Neural progenitor cell (in vitro differentiated cells): ENCODE data around the gene AQP12B. TPM values are rescaled to one million over a fixed set of nuclear protein-coding genes. Genes with fewer than 3 reads are reported as not detected.
"Not testable (repeated sequence)": the region's sequence is repeated elsewhere in the genome, so short reads cannot be mapped to it uniquely, and the experiment has no call there.

ENCODE experiments used
- DNase-seq: peaks from one replicate; pipeline ENCODE4 v3.0.0-alpha.2; 2016; ENCODE audit warnings: low spot score
- H2AFZ ChIP-seq: fragments of 200-600 bp; sonication (generic); replicated peaks from 2 replicates; pipeline ENCODE4 v1.6.1; 2016; ENCODE audit warnings: antibody characterized with exemption
- H3F3A ChIP-seq: fragments of 200-600 bp; sonication (generic); 2 replicates; pipeline ENCODE4 v1.6.1; 2016; ENCODE audit warnings: antibody characterized with exemption, low read depth
- H3K27ac ChIP-seq: fragments of 200-600 bp; sonication (generic); 2 replicates; pipeline ENCODE4 v1.5.1; 2016; ENCODE audit warnings: mild to moderate bottlenecking
- H3K27me3 ChIP-seq: fragments of 200-600 bp; sonication (generic); 2 replicates; pipeline ENCODE4 v1.6.1; 2016; ENCODE audit warnings: mild to moderate bottlenecking, moderate library complexity
- H3K36me3 ChIP-seq: fragments of 200-600 bp; sonication (generic); 2 replicates; pipeline ENCODE4 v1.5.1; 2016
- H3K4me1 ChIP-seq: fragments of 200-600 bp; sonication (generic); 2 replicates; pipeline ENCODE4 v1.6.1; 2016; ENCODE audit warnings: mixed run types
- H3K4me2 ChIP-seq: fragments of 200-600 bp; sonication (generic); 2 replicates; pipeline ENCODE4 v1.6.1; 2016
- H3K4me3 ChIP-seq: fragments of 200-600 bp; sonication (generic); 2 replicates; pipeline ENCODE4 v1.5.1; 2016
- H3K79me2 ChIP-seq: fragments of 200-600 bp; sonication (generic); 2 replicates; pipeline ENCODE4 v1.6.1; 2016; ENCODE audit warnings: low read depth
- H3K9ac ChIP-seq: fragments of 200-600 bp; sonication (generic); 2 replicates; pipeline ENCODE4 v1.6.1; 2016
- H3K9me3 ChIP-seq: fragments of 200-600 bp; sonication (generic); 2 replicates; pipeline ENCODE4 v1.5.1; 2016; ENCODE audit warnings: low read depth
- H4K20me1 ChIP-seq: fragments of 200-600 bp; sonication (generic); 2 replicates; pipeline ENCODE4 v1.6.1; 2016; ENCODE audit warnings: low read depth
- H3K27ac Mint-ChIP-seq: 3 replicates; pipeline ENCODE4 v1.8.0; 2021; ENCODE audit warnings: mixed read lengths
- H3K27me3 Mint-ChIP-seq: 2 replicates; pipeline ENCODE4 v1.8.0; 2022; ENCODE audit warnings: low read depth, mild to moderate bottlenecking, inconsistent platforms, moderate library complexity, mixed read lengths; ENCODE audit not compliant: insufficient read depth
- H3K36me3 Mint-ChIP-seq: 3 replicates; pipeline ENCODE4 v1.8.0; 2021; ENCODE audit warnings: mixed read lengths
- H3K4me1 Mint-ChIP-seq: 3 replicates; pipeline ENCODE4 v1.8.0; 2021; ENCODE audit warnings: mixed read lengths
- H3K4me3 Mint-ChIP-seq: 3 replicates; pipeline ENCODE4 v1.8.0; 2021; ENCODE audit warnings: mild to moderate bottlenecking, moderate library complexity, mixed read lengths
- H3K9me3 Mint-ChIP-seq: 3 replicates; pipeline ENCODE4 v1.8.0; 2020; ENCODE audit warnings: mixed read lengths
- EZH2 ChIP-seq: fragments of 200-600 bp; sonication (generic); IDR thresholded peaks from 2 replicates; pipeline ENCODE4 v1.6.1; 2017; ENCODE audit warnings: antibody characterized with exemption, mild to moderate bottlenecking, moderate library complexity
- EZH2phosphoT487 ChIP-seq: fragments of 200-600 bp; sonication (generic); IDR thresholded peaks from 2 replicates; pipeline ENCODE4 v1.6.1; 2017; ENCODE audit warnings: antibody characterized with exemption
- total RNA-seq: library from RNA; depleted of rRNA; stranded (reverse); fragments of >200 nt; gene quantifications from 2 replicates; pipeline ENCODE4 v1.2.3, GENCODE V29; 2015; ENCODE audit warnings: low replicate concordance
- TF ChIP-seq, protein P1 (sequence below): fragments of 200-600 bp; sonication (generic); IDR thresholded peaks from 2 replicates; pipeline ENCODE4 v1.5.1; 2017; ENCODE audit warnings: antibody characterized with exemption, mild to moderate bottlenecking

Gene AQP12B
- total RNA-seq, 1 donor from 2014 or later: not detected

DNA sequence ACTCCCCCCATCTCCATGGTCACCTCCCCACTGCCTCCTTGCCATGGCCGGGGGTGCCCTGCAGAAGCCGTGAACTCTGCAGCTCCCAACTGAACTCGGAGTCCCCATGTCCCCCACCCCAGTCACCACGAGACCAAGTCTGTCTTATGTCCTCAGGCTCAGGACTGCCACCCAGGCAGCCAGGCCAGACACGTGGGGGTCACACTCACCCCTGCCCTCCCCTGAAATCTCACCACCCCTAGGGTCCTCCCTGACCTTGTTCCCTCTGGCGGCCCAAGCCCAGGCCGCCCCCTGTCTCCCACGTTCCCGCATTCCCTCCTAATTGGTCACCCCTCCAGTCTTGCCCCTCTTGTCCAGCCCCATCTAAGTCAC lies 19.9 kb upstream of the AQP12B start:
- Histone ChIP-seq H3K4me1 (peaks cover under 1% of the 10 kb centered on the region), H3K27ac (no peak overlapping the region), H3K4me2 (no peak overlapping the region), H3F3A (no peaks in the 10 kb centered on the region), H3K79me2 (no peaks in the 10 kb centered on the region), H4K20me1 (no peaks in the 10 kb centered on the region), H3K36me3 (no peaks in the 10 kb centered on the region), H2AFZ (no peak overlapping the region), H3K9ac (no peak overlapping the region), H3K27me3 (no peaks in the 10 kb centered on the region), H3K4me3 (no peak overlapping the region), H3K9me3 (no peaks in the 10 kb centered on the region)
- Mint-ChIP-seq H3K9me3 (no peaks in the 10 kb centered on the region), H3K27ac (no peak overlapping the region), H3K4me1 (peaks cover 7% of the 10 kb centered on the region), H3K27me3 (peaks cover 5% of the 10 kb centered on the region), H3K4me3 (peak overlapping the region; percentile 69), H3K36me3 (no peaks in the 10 kb centered on the region)
- DNase-seq: no peak
- TF ChIP-seq EZH2 (no peak), EZH2phosphoT487 (no peak)
- TF ChIP-seq, protein P1, sequence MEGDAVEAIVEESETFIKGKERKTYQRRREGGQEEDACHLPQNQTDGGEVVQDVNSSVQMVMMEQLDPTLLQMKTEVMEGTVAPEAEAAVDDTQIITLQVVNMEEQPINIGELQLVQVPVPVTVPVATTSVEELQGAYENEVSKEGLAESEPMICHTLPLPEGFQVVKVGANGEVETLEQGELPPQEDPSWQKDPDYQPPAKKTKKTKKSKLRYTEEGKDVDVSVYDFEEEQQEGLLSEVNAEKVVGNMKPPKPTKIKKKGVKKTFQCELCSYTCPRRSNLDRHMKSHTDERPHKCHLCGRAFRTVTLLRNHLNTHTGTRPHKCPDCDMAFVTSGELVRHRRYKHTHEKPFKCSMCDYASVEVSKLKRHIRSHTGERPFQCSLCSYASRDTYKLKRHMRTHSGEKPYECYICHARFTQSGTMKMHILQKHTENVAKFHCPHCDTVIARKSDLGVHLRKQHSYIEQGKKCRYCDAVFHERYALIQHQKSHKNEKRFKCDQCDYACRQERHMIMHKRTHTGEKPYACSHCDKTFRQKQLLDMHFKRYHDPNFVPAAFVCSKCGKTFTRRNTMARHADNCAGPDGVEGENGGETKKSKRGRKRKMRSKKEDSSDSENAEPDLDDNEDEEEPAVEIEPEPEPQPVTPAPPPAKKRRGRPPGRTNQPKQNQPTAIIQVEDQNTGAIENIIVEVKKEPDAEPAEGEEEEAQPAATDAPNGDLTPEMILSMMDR: no peak

DNA sequence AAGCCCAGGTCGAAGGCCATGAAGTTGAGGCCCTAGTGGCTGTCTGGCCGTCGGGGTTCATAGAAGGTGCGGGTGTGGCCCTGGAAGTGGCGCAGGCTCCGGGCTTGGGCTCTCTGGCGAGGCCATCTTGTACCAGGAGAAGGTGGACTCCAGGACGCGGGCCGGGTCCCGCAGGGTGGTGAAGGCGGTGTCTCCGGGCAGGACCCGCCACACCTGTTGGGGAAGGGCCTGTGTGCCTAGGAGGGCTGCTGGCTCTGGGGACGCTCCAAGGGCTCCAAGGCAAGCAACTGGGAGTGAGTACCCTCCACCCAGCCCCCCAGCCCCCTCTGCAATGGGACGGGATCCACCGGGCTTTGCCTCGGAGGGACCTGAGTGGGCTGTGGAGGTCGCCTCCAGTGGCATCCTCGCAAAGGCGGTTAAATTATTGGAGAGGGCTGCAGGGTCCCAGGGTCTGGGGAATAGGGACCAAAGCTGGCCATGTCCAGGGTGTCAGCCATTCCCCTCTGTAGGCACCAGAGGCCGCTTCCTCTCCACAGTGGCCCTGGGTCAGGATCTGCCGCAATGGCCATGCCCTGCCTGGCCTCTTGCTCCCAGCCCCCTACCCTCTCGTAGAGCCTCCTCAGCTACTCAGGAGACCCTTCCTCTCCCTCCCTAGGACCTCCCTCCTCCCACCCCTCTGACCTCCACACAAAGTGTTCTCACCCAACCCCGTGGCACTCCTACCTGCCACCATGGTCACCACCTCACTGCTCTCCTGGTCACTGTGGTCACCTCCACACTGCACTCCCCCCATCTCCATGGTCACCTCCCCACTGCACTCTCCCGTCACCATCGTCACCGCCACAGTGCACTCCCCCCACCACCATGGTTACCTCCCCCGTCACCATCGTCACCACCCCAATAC lies 19.3 kb upstream of the AQP12B start:
- no peak overlapping the region for H3K27ac Mint-ChIP-seq
- no peak overlapping the region for H2AFZ ChIP-seq
- no peak for DNase-seq

DNA sequence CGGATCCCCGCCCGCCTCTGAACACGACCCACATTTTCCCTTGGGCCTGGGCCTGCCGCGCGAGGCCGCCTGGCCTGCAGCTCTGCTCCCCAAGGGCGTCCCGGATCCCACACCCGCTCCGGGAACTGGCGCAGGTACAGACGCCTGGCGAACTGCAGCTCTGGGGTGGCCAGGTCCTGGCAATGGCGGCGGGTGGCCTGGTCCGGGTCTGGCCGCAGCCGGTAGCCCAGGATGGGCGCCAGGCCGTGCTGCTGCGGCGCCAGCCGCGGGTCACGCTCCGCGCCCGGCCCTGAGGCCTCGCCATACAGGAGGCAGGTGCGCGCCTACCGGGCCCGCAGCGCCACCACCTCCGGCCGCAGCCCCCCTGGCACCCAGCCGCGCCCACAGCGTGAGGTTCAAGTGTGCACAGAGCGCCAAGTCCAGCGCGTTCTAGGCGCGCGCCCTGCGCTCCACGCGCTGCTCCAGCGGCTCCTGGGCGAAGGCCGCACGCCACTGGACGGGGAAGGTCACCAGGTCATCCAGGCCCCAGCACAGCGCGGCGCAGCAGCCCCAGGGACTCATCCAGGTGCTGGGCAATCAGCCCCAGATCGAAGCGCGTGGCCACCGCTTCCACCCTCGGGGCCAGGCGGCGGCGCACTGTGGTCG lies 18.5 kb upstream of the AQP12B start:
- no peak for DNase-seq
- Histone ChIP-seq H3K36me3 (no peaks in the 10 kb centered on the region), H3K27ac (no peak overlapping the region), H3K27me3 (no peaks in the 10 kb centered on the region), H2AFZ (no peak overlapping the region), H3K4me3 (no peak overlapping the region), H3F3A (no peaks in the 10 kb centered on the region), H3K9ac (no peak overlapping the region), H3K9me3 (no peaks in the 10 kb centered on the region), H3K4me2 (no peak overlapping the region), H3K4me1 (no peaks in the 10 kb centered on the region), H3K79me2 (no peaks in the 10 kb centered on the region), H4K20me1 (no peaks in the 10 kb centered on the region)
- Mint-ChIP-seq H3K27ac (no peak overlapping the region), H3K4me3 (no peak overlapping the region), H3K36me3 (no peaks in the 10 kb centered on the region), H3K27me3 (peaks cover 4% of the 10 kb centered on the region), H3K9me3 (no peaks in the 10 kb centered on the region), H3K4me1 (peaks cover 7% of the 10 kb centered on the region)
- TF ChIP-seq EZH2 (no peak), EZH2phosphoT487 (no peak)
- TF ChIP-seq, protein P1: no peak

More for the DNA sequence above, 19.3 kb upstream of the AQP12B start:
- Mint-ChIP-seq H3K9me3 (no peaks in the 10 kb centered on the region), H3K27me3 (peaks cover 5% of the 10 kb centered on the region), H3K4me3 (peak overlapping the region; percentile 69), H3K4me1 (peaks cover 7% of the 10 kb centered on the region), H3K36me3 (no peaks in the 10 kb centered on the region)
- no peak for TF ChIP-seq EZH2
- TF ChIP-seq, protein P1: no peak
- no peak for TF ChIP-seq EZH2phosphoT487
- Histone ChIP-seq H4K20me1 (no peaks in the 10 kb centered on the region), H3K9me3 (no peaks in the 10 kb centered on the region), H3K27ac (no peak overlapping the region), H3K79me2 (no peaks in the 10 kb centered on the region), H3K36me3 (no peaks in the 10 kb centered on the region), H3K4me2 (no peak overlapping the region), H3K9ac (no peak overlapping the region), H3K27me3 (no peaks in the 10 kb centered on the region), H3K4me1 (no peaks in the 10 kb centered on the region), H3F3A (no peaks in the 10 kb centered on the region), H3K4me3 (no peak overlapping the region)

DNA sequence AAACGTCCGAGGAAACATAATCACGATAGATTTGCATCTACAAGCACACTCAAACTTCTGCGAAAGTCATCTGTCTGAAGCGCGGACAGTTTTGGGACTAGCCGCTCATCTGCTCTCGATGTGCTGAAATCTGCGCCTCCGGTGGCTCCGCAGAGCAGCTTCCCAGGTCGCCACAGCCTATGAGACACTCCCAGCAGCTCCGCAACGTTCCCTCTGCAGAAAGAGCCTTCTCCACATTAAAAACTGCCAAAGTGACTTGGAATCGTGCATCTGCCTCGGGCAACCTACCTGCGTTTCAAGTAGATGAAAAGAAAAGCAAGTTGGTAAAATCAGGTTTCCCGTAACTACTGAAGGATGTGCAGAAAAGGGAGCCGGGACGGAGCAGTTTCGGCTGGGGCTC lies 17.9 kb upstream of the AQP12B start:
- H3K36me3 Mint-ChIP-seq, H3K9me3 ChIP-seq, H2AFZ ChIP-seq, H3K4me1 ChIP-seq, H3K9ac ChIP-seq, H3K4me1 Mint-ChIP-seq, H3K4me3 Mint-ChIP-seq, H3K9me3 Mint-ChIP-seq, DNase-seq, H3K36me3 ChIP-seq, H3K4me3 ChIP-seq, H3F3A ChIP-seq, H4K20me1 ChIP-seq, H3K27me3 ChIP-seq, H3K27me3 Mint-ChIP-seq, H3K27ac Mint-ChIP-seq, H3K79me2 ChIP-seq, H3K27ac ChIP-seq, H3K4me2 ChIP-seq: not testable (repeated sequence)

DNA sequence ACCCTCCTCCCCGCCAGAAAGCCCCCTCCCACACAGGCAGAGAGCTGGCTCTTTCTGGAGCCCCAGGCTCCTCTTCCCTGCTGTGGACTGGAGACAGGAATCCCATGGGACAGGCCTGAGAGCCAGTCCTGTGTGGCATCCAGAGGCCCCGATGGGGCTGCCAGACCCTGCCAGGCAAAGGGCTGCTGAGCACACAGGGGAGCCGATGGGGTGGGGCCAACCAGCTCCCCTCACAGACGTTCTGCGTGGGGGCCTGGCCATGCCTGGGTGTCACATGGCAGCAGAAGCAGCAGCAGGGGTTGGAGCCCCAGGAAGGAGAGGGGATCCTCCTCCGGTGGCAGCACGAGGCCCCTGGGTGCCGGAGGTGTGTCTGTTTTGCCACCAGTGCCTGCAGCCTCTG lies 17.1 kb upstream of the AQP12B start:
- H3K9me3 ChIP-seq, H3F3A ChIP-seq, H3K27me3 Mint-ChIP-seq, H3K4me3 Mint-ChIP-seq, DNase-seq, H3K4me3 ChIP-seq, H3K4me1 ChIP-seq, H3K4me1 Mint-ChIP-seq, H3K36me3 ChIP-seq, H3K9me3 Mint-ChIP-seq, H3K4me2 ChIP-seq, H4K20me1 ChIP-seq, H3K79me2 ChIP-seq, H3K36me3 Mint-ChIP-seq, H3K27me3 ChIP-seq, H3K9ac ChIP-seq, H3K27ac Mint-ChIP-seq, H3K27ac ChIP-seq, H2AFZ ChIP-seq: not testable (repeated sequence)
